D341Med (cell line): ENCODE results near the gene SNAPC2.
"Not testable (repeated sequence)": the region's sequence is repeated elsewhere in the genome, so short reads cannot be mapped to it uniquely, and the experiment has no call there.

Experiments used
- DNase-seq: peaks from one replicate; pipeline ENCODE4 v3.0.0; 2012; ENCODE audit warnings: low spot score

The SNAPC2 gene

DNA sequence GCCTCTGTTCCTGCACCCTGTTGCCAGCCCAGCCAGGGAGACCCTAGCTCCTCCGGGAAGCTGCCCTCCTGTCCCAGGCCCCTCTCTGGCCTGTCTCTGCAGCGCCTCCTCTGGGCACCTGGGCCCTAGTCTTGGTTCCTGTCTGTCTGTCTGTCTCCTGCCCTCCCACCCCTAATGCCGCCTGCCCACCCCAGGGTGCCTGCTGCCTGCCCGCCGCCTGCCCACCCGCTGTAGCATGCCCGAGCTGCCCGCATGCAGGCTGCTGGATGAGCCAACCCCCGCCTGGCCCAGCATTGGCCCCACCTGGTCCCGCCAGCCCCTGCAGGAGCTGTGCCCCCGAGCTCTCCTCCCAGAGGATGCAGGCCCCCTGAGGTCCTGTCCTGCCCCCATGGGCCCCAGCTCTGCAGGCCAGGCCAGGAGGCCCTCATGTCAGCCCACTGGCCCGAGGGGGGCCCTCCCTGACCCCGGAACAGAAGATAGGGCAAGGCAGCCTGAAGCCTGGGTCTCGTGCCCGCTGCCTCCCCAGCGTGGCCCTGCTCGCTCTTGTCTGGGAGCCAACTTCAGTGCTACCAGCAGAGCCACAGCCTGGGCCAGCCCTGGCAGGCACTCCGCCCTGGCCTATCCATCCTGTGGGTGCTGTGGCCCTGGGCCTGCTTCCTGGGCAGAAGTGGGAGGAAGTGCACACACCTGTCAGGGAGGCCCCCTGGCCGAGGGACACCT lies 11.2 kb upstream of the SNAPC2 start:
- DNase-seq, result no peak

DNA sequence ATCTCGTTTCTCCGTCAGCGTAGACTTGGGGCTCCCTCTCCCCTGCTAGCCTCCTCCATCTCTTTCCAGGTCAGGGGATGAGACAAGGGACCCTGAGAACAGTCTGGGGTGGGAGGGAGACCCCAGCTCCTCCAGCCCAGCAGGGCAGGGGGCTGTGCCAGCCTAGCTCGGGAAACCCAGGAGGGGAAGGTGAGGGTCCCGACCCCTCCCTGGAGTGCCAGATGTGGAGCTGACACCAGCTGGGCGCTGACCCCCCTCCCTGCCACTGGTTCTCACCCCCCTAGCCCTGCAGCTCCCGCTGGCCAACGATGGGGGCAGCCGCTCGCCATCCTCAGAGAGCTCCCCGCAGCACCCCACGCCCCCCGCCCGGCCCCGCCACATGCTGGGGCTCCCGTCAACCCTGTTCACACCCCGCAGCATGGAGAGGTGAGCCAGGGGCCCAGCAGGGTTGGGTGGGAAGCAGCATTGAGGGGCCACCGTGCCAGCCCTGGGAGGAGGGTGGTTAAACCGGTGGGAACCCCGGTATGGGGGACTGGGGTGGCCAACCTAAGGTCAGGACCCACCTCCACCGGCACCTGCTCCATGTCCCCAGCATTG lies 10.6 kb upstream of the SNAPC2 start:
- no peak for DNase-seq

- no peak for DNase-seq
These were observed 9.6 kb upstream of the SNAPC2 start for GRCh38 chr19:7910321-7911161.

DNA sequence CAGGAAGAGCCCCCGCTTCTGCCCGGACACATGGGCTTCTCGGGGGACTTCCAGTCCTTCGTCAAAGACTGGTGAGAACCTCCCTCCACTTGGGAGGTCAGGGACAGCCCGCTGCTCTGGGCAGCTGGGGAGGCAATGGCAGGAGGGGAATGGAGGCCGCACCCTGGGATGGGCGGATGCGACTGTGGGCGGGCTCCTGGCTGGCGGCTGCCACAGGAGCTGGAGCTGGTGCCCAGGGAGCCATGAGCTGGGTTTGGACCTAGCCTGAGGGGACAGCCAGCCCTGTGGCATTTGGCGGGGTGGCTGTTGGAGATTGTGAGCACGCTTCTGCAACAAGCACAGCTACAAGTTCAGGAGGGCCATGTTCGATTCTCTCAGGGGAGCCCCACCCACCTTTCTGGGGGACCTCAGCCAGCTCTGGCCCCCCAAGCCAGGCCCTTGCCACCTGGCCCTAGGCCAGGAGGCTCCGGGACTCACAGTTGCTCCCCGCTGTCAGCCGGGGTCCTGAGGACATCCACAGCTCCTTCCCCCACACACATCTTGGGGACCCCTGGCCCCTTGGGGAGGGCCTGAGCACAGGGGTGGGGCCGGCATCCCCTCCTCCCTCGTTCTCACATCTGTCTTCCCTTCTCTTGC lies 8.5 kb upstream of the SNAPC2 start:
- DNase-seq, result no peak

DNA sequence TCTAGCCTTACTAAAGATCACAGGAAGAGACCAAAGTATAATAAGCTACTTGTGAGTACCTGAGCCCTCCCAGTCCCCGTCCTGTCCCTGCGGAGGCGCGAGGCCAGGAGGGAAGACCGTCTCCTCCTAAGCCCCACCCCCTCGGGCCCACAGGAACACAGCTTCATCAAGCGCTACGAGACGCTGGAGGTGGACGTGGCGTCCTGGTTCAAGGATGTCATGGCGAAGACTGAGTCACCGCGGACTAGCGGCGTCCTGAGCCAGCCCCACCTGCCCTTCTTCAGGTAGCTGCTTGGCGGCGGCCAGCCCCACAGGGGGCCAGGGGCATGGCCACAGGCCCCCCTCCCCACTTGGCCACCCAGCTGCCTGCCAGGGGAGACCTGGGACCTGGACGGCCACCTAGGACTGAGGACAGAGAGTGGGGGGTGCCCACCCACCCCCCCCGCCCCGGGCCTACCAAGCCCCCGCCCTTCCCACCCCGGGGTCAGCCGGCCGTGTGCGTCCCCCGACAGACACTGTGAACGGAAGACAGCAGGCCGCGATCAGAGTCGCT lies 7.9 kb upstream of the SNAPC2 start:
- DNase-seq, result no peak

DNA sequence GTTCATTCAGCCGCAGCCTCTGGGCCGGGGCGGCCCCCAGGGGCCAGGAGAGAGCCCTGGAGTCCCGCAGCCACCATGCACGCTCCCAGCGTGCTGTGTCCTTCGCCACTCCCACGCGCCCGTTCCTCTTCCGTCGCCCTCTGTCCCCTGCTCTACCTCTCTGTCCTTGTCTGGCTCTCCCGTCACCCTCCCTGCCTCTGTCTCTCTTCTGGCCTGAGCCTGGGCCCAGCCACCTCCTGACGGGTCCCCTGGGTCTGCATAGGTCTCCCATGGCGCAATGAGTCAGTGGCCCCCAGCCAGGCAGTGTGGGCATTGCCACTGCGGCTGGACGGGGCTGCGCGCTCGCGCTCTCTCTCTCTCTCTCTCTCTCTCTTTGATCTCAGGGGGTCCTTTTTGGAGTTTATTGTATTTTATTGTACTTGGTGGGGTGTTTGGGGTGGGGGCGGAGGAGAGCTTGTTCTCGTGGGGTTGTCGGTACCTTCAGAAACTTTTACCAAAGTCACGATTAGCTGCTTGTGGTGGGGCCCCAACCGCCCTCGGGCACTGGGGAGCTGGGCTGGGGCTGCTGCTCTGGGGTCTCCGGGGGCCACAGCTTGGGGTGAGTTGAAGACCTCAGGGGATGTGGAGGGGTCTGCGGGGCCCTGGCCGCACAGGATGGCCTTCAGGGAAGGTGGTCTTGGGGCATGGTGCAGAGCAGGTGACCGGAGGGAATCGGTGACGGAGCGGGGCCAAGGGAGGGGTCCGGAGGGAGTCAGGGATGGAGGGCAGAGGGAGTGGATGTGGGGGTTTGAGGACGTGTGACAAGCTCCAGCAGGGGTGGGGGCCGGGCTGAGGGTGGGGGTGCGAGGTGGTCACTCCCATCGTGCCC lies 7.2 kb upstream of the SNAPC2 start:
- no peak for DNase-seq

DNA sequence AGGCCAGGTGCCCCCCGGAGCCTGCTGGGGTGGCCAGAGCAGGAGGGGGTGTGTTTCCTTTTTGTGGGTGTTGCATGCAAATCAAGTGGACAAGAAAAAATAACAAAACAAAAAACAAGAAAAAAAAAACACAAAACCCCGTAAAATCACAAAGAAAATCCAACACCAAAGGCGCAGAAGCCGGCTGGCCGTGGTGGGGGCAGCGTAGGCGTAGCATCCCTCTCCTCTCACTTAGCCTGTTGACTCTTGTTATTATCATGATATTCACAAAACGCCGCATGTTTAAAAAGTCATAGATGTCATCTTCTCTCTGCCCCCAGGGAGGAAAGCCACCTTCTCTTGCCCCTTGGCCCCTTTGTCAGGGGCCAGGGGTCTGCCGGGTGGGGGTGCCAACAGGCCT lies 6.5 kb upstream of the SNAPC2 start:
- no peak for DNase-seq

GRCh38 chr19:7914099-7914498 lies 6.0 kb upstream of the SNAPC2 start:
- no peak for DNase-seq

- no peak for DNase-seq
These were observed 5.5 kb upstream of the SNAPC2 start, which contains the start of gene TGFBR3L for GRCh38 chr19:7914598-7915045. Gene TGFBR3L (plus strand): TSS chr19:7914830.

- DNase-seq, result no peak
These were observed 4.7 kb upstream of the SNAPC2 start for GRCh38 chr19:7915250-7916102.

GRCh38 chr19:7916103-7916954 lies 3.8 kb upstream of the SNAPC2 start:
- no peak for DNase-seq

- DNase-seq, result no peak
These were observed 3.2 kb upstream of the SNAPC2 start for GRCh38 chr19:7916955-7917266.

- DNase-seq, result no peak
These were observed 2.7 kb upstream of the SNAPC2 start for GRCh38 chr19:7917267-7918061.

- not testable (repeated sequence) for DNase-seq
These were observed 2.0 kb upstream of the SNAPC2 start for GRCh38 chr19:7918062-7918614.

DNA sequence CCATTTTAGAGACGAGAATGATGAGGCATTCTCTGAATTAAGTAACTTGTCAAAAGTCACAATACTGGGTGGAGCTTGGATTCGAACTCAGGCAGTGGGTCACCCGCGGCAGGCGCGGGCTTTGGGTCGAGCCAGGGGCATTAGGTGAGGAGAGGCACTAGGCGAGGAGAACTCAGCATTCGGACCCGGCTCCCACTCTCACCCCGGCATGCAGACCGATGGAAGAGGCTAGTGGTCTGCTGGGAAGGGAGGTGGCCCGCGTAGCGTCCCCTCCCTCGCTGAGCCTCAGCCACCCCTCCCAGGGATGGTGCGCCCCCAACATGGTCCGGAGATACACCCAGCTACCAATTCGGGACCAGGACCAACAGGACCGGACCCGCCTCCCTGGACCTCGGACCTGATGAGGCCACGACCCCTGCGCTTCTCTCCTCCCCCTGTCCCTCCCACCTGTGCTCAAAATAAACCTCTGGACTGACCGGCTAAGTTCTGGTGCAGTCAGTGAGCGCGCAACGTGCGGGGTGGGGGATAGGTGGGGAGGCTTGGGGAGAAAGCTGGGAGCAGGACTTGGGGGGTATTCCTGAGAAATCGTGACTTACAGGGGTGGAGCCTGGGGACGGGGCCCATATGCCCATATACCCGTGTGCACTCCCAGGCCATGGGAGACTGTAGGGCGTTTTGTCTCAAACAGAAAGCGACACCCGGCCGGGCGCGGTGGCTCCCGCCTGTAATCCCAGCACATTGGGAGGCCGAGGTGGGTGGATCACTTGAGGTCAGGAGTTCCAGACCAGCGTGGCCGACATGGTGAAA lies 1.3 kb upstream of the SNAPC2 start:
- DNase-seq, result no peak

GRCh38 chr19:7920519-7921301 lies 572 bp downstream of the SNAPC2 start:
- DNase-seq, result peak; percentile 97
